Germinal center (tissue), 1 donor: ENCODE results near the gene ADH1A.
"Not testable (repeated sequence)": the region's sequence is repeated elsewhere in the genome, so short reads cannot be mapped to it uniquely, and the experiment has no call there.

ENCODE experiments used
- DNase-seq: peaks from one replicate; pipeline ENCODE4 v3.0.0; 2012; ENCODE audit warnings: mixed read lengths, low spot score

Gene ADH1A

DNA sequence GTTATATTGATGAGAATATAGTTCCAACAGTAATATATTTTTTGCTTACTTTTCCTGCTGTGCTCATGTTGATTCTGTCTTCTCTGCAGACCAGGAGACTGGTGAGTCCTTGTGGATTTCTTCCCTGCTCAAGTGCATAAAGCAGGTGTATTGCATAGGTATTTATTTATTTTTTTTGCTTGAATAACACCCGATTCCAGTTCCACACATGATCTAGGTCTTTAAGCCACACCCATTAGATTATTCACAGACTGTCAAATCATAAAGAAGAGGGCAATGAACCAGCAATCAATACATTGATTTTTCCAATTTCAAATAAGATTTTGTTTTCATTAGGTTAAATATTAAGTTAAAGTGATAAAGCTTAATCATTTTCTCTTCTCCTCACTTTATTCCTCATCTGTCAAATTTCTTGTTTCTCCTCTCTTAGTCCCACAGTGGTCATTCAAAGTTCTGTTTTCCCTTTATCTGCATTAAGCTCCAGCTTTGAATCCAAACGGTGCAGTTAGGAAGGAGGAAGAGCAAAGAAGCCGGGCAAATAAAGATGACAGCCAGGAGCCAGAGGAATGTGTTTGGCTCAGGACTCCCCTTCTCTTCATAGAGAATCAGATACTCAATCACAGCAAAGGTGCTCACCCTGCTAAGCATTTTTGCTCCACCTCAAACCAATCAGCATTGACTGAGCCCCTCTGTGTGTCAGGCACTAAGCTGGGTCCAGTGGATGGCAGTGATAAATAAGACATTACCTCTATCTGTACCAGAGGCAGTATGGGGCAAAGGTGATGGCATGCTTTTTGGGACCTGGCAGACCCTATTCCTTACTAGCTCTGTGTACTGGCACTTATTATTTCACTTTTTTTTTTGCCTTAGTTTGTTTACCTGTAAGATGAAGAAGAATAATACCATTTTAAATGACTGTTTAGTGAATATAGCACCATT, at the start of gene ADH1A:
TSS of gene ADH1A (minus strand) at position 138 of the 939 bp plus-strand sequence. CDS start at position 67, 71 bp downstream.
- DNase-seq = no peak

DNA sequence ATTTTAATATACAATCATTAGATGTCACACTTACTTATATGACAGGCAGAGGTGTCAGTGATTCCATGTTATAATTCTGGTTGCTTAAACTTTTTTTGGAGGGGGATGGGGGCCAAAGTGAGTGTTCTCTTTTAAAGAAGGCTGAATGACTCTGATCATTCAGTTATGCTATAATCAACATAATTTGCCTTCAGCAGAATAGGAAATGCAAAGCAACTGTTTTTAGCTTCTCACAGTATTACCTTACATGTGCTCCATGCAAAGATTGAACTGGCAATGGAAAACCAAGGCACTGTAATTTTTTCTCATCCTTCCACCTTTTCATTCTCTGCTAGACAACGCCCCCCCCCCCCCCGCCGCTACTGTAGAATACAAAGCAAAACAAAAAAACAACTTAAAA, 48.4 kb upstream of the ADH1A start:
- DNase-seq = no peak

DNA sequence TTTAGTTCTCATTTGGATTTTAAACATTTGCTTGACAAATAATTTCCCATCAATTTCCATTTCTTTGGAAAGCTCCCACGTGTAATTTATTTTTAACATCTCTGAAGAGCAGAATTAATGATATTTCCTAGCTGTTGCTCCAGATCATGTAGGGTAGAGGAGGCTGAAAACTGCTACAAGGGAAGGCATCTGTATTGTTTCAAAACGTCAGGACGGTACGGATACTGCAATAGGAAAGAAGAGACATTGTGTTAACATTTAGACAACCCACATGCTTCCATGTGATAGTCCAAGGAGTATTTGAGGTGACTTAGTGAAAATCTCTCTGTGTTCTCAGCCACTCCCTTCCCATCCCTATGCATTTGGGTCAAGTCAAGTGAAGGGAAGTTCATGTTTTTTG, 45.8 kb upstream of the ADH1A start:
- DNase-seq = no peak

DNA sequence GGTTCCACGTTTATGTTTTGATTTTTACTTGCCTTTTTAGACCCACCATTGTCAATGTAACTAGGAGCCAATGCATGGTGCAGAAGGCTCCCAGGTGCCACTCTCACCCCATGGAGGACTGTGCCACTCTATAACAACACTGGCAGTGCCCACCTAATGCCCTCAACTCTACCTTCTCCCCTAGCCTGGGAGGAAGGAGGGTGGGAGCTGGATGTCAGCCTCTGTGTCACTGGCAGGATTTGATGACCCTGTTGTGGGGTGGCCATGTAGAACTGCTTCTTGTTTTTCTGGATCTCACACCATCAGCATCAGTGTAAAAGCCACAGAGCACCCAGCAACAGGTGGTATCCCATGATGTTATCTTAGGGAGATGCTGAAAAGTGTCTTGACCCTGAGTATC, 44.1 kb upstream of the ADH1A start:
- DNase-seq = no peak

DNA sequence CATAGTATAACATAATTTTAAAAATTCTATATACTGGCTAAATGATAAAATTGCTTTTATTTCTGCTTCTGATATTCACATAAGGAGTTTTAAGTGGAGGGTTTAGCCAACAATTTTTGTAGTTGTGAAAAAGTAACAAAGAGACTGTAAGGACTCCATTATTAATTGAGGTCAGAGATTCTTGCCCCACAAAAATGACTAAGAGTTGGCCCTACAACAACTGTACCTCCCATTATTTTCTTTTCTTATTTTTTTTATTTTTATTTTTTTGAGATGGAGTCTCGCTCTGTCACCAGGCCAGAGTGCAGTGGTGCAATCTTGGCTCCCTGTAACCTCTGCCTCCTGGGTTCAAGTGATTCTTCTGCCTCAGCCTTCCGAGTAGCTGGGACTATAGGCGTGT, 39.9 kb upstream of the ADH1A start:
- no peak for DNase-seq

DNA sequence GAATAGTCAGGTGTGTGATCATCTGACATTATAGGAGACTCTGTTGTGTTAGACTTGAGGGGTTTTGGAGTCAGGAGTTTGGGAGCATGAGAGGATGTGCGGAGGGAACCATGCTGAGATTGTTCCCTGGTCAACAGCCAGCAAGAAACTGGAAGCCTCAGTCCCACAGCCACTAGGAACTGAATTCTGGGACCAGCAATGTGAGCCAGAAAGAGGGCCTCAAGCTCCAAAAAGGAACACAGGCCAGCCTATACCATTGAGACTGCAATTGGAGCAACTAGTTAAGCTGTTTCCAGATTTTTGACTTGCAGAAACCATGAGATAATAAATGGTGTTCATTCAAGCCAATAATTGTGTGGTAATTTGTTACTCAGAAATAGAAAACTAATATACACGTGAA, 39.1 kb upstream of the ADH1A start:
- no peak for DNase-seq

DNA sequence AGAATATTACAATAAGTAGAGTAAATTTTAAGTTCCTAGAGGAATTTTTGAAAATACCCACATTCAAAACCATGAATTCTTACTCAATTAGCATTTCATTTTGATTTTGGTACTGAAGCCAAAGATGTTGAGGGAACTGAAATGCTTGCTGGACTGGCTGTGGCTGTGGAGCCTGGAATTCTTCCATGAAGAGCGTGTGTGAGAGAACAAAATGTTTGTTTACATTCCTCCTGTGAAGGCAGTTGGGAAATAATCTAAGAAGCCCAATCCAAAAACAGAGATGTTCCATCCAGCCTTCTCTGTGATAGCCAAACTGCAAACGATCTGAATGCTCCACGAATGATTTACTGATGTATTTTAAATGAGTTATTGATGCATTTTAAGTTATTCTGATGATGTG, 34.2 kb upstream of the ADH1A start:
- no peak for DNase-seq

DNA sequence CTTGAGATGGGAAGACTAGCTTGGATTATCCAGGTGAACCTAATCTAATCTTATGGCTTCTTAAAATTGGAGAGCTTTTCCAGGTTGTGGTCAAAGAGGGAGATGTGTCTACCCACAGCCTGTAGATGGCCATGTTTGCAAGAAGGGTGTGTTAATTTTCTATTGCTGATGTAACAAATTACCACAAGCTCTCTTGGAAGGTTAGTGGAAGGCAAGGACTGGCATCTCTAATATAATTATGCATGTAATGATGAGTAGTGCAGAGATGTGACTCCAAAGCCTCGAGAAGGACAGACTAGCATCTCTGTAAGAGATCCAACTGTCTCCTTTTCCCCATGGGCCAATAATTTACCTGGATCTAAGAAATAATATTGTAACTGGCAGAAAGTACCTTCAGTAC, 33.6 kb upstream of the ADH1A start:
- DNase-seq = no peak

DNA sequence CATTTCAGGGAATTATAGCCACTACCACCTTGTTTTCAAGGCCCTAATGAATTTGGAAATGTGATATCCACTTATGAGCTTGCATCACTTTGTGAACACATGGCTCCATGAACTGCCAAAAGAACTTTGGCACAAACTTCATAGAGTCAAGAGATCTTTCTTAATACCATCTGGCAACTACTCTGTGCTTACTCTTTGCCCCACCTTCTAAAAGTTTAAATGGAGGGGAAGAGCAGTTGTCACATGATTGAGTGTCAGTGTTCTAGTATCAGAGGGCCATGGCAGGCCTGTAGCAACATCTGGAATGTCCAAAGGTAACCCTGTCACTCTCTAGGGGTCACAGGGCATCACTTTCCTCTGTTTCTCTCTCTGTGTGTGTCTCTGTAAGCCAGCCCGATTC, 33.0 kb upstream of the ADH1A start:
- no peak for DNase-seq

DNA sequence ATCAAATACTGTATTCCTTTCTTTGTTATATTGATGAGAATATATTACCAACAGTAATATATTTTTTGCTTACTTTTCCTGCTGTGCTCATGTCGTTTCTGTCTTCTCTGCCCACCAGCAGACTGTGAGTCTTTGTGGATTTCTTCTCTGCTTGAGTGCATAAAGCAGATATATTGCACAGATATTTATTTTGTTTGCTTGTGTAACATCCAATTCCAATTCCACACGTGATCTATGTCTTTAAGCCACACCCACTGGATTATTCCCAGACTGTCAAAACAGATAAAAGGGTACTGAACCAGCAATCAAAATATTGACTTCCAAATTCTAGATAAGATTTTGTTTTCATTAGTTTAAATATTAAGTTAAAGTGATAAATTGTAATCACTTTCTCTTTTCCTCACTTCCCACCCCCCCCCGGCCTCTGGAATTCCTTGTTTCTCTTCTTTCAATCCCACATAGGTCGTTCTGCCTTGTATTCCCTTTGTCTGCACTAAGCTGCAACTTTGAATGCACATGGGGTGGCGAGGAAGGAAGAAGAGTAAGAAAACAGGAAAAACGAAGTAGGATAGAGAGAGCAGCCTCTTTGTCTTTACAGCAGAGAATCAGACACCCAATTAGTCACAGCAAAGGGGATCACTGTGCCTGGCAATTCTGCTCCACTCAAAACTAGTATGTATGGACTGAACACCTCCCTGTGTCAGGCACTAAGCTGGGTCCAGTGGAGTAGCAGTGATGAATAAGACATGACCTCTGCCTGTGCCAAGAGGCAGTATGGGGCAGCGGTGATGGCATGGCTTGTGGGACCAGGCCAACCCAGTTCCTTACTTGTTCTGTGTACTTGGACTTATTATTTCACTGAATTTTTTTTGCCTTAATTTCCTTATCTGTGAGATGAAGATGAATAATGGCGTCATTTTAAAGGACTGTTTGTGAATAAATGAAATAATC, 30.7 kb upstream of the ADH1A start, which contains the start of gene ADH1B:
TSS of gene ADH1B (minus strand) at position 161 of the 951 bp plus-strand sequence. CDS start at position 91, 70 bp downstream.
- DNase-seq = no peak

DNA sequence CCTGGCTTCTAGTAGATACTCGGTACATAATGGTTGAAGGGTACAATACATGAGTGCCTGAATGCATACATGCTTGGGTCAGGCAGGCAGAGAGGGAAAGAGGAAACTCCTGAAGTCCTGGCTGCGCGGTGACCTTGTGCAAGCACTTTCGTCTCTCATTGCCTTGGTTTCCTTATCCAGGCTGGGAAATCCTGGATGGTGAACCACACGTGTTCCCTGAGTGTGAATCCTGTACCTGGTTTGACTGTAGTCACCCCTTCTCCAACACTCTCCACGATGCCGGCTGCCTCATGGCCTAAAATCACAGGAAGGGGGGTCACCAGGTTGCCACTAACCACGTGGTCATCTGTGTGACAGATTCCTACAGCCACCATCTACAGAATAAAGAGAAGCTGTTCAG, 27.0 kb upstream of the ADH1A start:
- not testable (repeated sequence) for DNase-seq

DNA sequence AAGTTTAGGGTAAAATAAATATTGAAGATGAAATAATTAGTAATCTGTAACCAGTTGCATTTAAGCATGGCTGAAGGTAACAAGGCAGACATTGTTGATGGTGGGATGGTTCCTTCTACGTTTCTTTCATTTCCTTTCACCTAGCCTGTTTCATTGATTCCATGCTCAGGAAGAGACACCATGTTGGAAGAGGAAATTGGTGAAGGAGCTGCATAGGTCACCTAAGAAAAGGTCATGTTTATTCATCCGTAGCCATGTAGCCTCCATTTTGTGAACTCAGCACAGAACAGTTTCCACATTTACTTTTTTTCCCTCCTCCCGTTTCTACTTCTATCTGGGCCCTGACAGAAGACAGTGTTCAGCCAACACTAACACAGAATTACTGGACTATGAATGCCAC, 26.6 kb upstream of the ADH1A start:
- DNase-seq = no peak

DNA sequence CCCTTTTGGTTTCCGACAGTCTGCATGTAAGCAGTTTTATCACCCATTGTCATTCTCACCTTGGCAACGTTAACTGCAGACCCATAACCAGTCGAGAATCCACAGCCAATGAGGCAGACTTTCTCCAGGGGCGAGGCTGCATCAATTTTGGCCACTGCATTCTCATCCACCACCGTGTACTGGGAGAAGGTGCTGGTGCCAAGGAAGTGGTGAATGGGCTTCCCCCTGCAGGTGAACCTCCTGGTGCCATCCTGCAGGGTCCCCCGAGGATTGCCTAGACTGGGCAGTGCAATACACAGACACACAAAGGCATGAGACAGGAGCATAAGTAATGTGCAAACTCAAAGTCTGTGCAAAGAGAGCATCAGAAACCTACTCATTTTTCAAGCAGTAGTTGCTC, 25.1 kb upstream of the ADH1A start:
- DNase-seq = no peak

DNA sequence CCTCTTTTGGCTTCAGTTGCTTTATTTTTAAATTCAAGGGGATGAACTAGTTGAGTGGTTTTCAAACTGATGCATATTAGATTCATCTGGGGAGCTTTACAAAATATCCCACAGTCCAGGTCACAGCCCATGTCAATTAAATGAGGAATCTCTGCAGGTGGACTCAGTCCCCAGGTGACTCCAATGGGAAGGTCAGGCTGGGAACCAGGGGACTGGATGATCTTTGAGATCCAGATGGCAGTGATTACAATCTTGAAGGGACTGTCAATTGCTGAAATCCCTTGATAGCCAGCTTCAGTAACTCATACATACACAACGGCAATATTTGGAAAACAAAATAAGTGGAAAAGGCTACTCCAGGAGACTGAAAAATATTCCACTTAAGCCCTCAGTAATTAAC, 23.4 kb upstream of the ADH1A start:
- no peak for DNase-seq

DNA sequence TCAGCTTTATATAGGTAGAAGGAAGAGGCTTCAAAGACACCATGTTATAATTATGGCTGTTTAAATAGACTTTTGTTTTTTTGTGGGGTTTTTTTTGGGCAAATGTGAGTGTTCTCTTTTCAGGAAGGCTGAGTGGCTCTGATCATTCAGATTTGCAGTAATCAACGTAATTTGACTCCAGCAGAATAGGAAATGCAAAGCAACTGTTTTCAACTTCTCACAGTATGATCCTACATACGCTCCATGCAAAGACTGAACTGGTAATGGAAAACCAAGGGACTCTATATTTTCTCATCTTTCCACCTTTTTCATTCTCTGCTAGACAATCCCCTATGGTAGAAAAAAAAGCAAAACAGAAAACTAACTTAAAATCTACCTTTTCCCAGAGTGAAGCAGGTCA, 19.6 kb upstream of the ADH1A start:
- no peak for DNase-seq

DNA sequence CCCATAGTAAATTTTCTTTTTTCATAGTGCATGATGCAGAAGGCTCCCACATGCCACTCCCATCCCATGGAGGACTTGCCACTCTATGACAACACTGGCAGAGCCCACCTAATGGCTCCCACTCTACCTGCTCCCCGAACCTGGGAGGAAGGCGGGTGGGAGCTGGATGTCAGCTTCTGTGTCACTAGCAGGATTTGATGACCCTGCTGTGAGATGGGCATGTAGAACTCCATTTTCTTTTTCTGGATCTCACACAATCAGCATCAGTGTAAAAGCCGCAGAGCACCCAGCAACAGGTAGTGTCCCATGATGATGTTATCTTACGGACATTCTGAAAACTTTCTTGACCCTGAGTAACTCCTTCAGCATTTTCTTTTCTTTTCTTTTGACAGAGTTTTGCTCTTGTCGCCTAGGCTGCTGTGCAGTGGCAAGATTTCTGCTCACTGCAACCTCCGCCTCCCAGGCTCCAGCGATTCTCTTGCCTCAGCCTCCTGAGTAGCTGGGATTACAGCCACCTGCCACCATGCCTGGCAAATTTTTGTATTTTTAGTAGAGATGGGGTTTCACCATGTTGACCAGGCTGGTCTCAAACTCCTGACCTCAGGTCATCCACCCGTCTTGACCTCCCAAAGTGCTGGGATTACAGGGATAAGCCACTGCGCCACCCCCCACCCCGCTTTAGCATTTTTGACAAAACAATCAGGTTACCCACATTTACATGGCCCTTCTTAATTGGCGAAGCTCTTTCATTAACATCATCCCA, 15.0 kb upstream of the ADH1A start:
- DNase-seq = no peak

DNA sequence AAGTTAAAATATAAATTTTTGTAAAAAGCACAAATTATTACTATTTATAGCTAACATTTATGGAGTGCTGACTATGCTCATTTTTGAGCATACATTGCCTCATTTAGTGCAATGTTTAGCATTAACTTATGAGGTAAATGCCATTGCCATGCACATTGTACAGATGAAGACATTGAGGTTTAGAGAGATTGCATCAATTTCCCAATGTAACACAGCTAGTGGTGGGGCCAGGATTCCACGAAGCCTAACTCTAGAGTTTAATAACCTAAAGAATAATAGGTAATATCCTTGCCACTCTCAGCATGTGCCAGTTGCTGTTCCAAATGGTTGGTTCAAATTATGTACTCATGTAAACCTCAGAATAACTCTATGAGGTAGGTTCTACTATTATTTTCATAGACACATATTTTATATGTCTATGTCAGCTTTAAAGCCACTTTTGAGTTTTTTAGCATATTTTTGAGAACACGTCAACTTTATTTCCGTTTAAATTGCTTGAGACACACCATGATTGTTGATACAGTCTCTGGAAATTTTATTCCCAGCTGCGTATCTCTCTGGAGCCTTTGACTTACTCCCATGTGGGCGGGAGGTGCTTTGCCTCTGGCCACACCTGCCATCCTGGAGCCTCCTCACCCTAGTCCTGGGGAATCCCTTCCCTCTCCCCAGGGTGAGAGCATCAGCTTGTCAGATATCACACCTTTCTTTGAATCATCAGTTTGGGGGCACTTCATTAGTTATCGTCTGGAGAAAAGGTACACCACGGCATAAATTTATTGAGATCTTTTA, 10.8 kb upstream of the ADH1A start:
- no peak for DNase-seq

DNA sequence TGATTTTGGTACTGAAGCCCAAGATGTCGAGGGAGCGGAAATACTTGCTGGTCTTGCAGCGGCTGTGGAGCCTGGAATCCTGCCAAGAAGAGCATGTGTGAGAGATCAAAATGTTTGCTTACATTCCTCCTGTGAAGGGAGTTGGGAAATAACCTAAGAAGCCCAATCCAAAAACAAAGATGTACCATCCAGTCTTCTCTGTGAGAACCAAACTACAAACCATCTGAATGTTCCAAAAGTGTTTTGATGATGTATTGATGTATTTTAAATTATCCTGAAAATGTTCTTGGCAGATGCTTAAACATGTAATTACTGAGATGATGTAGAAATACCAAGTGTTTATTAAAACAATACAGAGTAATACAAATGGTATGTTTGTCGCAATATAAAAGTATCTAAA, 10.1 kb upstream of the ADH1A start:
- no peak for DNase-seq

DNA sequence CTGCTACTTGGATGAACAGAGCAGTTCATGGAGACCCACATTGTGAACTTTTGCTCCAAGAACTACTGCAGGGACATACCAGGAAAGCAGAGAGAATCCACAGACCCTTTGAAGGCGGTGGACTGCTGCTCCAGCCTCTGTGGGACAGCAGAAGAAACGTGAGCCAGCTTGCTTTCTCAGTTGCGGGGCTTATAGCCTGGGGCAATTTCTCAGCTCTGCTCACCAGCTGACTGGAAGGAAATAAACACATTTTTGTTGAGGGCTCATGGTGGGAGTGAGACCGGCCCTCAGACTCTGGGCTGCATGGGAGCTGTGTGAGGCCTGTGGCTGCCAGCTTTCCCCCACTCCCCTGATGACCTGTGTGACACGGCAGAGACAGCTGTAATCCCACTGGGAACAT, 2.6 kb upstream of the ADH1A start:
- no peak for DNase-seq

DNA sequence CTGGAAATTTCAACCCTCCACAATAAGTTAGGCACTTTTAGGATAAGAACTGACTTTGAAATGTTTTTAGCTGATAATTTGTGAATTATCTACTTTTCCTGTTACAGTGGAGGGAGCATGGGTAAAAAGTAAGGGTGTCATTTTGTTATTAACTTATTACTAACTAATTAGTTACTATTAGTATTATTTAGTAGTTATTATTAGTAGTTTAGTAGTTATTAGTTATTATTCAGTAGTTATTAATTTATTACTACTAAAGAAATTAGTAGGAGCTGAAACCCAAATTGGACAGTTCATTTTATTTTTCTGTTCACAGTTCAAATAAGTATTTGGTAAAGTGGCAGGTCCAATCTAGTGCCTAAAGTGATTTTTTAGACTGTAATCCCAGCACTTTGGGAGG, 5.4 kb downstream of the ADH1A start:
- no peak for DNase-seq

DNA sequence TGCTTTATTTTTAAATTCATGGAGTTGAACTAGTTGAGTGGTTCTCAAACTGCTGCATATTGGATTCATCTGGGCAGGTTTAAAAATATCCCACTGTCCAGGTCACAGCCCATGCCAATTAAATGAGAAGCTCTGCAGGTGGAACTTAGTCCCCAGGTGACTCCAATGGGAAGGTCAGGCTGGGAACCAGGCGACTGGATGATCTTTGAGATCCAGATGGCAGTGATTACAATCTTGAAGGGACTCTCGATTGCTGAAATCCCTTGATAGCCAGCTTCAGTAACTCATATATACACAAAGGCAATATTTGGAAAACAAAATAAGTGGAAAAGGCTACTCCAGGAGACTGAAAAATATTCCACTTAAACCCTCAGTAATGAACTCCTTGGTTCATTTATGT, 8.1 kb downstream of the ADH1A start:
- no peak for DNase-seq
